Measurements from ENCODE around the gene FRAT1. TPM values are rescaled to one million over a fixed set of nuclear protein-coding genes. Genes with fewer than 3 reads are reported as not detected.

The FRAT1 gene, protein sequence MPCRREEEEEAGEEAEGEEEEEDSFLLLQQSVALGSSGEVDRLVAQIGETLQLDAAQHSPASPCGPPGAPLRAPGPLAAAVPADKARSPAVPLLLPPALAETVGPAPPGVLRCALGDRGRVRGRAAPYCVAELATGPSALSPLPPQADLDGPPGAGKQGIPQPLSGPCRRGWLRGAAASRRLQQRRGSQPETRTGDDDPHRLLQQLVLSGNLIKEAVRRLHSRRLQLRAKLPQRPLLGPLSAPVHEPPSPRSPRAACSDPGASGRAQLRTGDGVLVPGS
- total RNA-seq = 4.1 and 5.0 TPM in 2 replicates

DNA sequence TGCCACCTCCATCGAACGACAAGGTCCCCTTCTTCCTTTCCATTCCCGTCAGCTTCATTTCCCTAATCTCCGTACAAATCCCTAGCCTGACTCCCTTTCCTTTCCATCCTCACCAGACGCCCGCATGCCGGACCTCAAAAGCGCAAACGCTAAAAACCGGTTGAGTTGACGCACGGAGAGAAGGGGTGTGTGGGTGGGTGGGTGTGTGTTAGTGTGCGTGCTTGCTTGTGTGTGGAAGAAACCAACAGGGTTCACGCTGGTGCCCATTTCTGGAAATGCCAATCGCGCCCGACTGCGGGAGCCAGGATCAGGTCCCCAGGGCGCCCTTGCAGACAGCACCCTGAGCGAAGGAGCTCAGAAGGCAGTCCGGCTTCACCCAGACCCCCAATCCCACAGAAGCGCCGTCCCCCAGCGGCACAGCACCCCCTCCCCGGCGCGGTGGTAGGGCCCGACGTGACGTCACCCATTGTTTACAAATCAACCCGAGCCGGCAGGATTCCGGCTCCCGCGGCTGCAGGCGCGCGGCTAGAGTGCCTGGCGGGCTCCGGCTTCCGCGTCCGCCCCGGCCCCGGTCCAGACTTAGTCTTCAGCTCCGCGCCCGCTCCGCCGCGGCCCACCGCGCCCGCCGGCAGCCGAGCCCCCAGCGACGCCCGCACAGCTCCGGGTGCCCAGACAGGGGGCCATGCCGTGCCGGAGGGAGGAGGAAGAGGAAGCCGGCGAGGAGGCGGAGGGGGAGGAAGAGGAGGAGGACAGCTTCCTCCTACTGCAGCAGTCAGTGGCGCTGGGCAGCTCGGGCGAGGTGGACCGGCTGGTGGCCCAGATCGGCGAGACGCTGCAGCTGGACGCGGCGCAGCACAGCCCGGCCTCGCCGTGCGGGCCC is at the start of gene FRAT1:
FRAT1 (plus strand) TSS at position 500 of the 880 bp plus-strand sequence; CDS start at position 683, 183 bp downstream.
- intact Hi-C loops (cut with micrococcal nuclease) = loop anchor here (1.0 kb wide), 3 partner anchors 15 to 179 kb away; partner anchors contain the start of genes ARHGAP19, FRAT2, MMS19 and UBTD1

DNA sequence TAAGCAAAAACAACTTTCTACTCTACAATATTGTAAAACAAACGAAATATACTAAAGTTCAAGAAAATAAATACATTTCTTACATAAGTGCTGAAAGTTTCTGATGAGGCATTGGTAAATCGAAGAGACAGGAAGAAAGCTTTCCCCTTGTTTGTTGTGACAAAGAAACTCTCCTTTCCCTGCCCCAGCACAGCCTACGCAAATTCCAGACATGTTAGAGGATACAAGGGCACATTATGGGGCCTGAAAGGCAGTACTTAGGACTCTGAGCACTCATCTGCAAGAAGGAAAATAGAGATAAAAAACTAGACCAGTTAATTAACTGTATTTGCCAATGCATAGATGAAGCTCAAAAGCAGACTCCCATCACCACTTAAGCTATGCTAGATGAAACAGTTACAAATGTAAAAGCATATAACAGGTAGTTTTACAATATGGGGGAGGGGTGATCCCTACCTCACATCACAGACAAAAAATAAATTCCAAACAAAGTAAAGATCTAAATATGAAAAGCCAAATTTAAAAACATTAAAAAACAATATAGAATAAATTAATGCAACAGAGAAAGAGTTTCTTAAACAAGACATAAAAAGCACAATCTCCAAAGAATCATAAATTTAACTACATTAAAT is 48.4 kb upstream of the FRAT1 start:
- intact Hi-C loops (cut with micrococcal nuclease) = no loop called here

DNA sequence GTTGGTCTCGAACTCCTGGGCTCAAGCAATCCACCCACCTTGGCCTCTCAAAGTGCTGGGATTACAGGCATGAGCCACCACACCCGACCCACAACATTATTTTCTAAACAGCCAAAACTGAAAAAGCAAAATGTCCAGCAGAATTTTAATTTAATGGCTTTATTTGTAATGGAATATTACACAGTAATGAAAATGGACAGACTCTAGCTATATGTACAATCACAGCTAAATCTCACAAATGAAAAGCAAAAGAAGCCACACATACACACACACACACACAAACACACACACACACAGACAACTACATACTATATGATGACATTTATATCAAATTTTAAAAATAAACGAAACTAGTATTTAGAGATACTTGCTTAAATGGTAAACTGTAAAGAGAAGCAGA is 45.4 kb upstream of the FRAT1 start:
- intact Hi-C loops (cut with micrococcal nuclease) = no loop called here

DNA sequence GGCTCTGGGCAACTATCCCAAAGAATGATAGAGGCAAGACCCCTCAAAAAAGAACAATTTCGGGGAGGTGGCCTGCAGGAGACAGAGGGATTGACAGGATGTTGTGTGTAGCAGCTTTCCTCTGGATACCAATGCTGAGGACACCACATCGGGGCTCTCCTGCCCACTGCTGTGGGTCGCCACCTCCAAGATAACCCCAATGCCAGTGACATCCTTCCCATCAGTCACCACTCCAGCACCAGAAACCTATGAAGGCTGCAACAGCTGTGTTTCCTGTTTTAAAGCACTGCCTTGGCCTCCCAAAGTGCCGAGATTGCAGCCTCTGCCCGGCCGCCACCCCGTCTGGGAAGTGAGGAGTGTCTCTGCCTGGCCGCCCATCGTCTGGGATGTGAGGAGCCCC is 44.2 kb upstream of the FRAT1 start:
- intact Hi-C loops (cut with micrococcal nuclease) = loop anchor here (5.0 kb wide), 2 partner anchors 57 to 87 kb away; partner anchors contain the start of gene FRAT2

DNA sequence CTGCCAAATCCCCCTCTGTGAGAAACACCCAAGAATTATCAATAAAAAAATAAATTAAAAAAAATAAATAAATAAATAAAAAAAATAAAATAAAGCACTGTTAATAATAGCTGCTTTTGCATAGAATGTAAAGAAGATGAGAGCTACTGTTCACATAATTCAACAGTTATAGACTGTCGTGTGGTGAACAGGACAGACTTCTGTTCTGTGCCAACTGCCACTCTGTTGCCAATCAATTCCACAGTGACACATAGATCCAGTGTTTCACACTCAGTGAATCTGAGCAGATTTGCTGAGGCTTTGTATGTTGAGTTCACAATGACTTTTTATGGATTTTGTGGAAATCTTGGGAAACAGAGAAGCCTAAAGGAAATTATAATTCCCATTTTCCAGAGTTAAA is 41.5 kb upstream of the FRAT1 start:
- intact Hi-C loops (cut with micrococcal nuclease) = loop anchor here (5.0 kb wide), 2 partner anchors 55 to 85 kb away; partner anchors contain the start of gene FRAT2

DNA sequence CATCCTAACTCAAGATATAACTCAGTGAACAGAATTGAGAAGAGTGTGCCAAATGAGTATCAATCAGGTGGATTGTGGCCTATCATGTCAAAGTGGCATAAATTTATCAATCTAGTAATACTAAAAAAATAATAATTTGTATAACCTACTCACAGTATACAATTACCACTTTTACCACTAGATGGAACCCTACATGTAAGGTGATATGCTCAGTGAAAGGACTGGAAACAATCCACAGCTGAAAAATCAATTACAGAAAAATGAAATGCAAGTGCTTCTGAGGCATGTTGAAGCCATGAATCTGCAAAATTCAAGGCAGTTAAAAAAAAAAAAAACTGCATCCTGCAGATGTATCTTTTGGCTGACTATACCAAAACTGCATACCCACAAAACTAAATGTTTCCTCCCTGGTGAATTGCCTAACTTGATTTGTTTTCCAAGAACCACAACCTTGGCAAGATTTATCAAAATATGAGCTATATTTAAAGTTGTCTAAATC is 40.5 kb upstream of the FRAT1 start:
- intact Hi-C loops (cut with micrococcal nuclease) = loop anchor here (5.0 kb wide), 2 partner anchors 54 to 84 kb away; partner anchors contain the start of gene FRAT2

DNA sequence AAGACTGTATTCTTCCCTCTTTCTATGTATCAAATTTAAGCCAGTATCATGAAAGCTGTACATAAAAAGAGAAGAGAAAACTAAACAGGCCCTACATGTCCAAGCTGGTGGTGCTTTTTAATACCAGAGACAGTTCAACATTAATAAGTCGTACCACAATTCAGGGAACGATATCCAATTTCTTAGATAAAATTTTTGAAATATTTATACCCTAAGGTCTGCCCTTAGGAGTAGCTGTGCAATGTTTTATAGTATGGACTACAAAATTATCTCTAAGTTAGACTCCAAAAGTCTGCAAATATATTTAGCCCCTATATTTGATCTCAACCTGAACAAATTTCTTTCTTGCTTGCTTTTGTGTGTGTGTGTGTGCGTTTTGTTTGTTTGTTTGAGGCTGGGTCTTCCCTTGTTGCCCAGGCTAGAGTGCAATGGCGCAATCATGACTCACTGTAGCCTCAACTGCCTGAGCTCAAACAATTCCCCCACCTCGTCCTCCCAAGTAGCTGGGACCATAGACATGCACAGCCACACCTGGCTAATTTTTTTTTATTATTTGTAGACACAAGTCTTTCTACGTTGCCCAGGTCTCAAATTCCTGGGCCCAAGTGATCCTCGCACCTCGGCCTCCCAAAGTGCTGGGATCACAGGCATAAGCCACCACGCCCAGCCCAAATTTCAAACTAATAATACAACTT is 39.8 kb upstream of the FRAT1 start:
- intact Hi-C loops (cut with micrococcal nuclease) = loop anchor here (5.0 kb wide), 2 partner anchors 53 to 83 kb away; partner anchors contain the start of gene FRAT2

DNA sequence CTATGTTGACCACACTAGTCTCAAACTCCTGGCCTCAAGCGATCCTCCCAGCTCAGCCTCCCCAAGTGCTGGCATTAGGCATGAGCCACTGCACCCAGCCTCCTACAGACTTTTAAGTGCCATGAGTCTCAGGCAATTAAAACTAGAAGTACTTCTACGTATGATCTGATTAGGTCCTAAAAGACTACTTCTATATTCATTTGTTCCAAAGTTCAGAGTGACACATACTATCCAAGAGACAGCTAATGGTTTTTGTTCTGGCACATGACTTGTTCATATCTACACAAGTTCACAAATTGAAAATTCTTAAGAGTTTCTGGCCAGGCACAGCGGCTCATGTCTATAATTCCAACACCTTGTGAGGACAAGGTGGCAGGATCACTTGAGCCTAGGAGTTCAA is 38.3 kb upstream of the FRAT1 start:
- intact Hi-C loops (cut with micrococcal nuclease) = no loop called here

DNA sequence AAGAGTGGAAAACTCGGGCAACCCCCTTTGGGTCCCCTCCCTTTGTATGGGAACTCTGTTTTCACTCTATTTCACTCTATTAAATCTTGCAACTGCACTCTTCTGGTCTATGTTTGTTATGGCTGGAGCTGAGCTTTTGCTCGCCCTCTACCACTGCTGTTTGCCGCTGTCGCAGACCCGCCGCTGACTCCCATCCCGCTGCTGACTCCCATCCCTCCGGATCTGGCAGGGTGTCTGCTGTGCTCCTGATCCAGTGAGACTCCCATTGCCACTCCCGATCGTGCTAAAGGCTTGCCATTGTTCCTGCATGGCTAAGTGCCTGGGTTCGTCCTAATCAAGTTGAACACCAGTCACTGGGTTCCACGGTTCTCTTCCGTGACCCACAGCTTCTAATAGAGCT is 29.0 kb upstream of the FRAT1 start:
- intact Hi-C loops (cut with micrococcal nuclease) = loop anchor here (5.0 to 10.0 kb wide), 3 partner anchors 345 to 703 kb away; partner anchors contain the start of genes LCOR, MORN4 and TM9SF3

DNA sequence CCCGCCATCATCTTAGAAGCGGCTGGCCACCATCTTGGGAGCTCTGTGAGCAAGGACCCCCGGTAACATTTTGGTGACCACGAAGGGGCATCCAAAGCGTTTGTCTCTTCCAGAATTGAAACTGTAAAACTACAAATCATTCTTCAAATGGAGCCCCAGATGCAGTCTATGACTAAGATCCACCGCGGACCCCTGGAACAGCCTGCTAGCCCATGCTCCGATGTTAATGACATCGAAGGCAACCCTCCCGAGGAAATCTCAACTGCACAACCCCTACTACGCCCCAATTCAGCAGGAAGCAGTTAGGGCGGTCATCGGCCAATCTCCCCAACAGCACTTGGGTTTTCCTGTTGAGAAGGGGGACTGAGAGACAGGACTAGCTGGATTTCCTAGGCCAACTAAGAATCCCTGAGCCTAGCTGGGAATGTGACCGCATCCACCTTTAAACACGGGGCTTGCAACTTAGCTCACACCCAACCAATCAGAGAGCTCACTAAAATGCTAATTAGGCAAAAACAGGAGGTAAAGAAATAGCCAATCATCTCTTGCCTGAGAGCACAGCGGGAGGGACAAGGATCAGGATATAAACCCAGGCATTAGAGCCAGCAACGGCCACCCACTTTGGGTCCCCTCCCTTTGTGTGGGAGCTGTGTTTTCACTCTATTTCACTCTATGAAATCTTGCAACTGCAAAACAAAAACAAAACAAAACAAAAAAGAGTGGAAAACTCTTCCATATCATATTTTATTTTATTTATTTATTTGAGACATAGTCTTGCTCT is 28.3 kb upstream of the FRAT1 start:
- intact Hi-C loops (cut with micrococcal nuclease) = loop anchor here (5.0 to 10.0 kb wide), 3 partner anchors 344 to 703 kb away; partner anchors contain the start of genes LCOR, MORN4 and TM9SF3

DNA sequence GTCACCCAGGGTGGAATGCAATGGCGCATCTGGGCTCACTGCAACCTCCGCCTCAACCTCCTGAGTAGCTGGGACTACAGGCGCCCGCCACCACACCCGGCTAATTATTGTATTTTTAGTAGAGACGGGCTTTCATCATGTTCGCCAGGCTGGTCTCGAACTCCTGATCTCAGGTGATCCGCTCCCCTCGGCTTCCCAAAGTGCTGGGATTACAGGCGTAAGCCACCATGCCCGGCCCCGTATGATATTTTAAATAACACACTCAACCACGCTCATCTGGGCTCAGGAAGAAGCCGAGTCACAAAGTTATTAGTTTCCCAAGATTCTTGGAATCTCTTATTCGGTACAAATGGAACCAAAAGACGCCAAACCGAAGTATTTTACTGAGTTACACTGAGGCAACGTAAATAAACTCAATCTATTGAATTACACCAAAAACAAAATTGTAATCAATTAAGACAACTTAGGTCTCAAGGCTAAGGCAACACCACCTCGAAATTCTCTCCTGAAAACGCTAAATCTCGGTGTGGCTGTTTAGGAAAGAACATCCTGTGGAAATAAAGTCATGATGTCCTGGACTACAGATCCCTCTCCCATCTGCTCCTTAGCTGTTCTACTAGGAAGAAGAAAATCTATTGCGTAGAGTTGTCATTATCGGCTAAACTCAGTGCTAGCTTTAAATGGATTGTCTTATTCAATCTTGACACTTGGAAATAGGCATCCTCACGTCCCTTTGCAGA is 27.5 kb upstream of the FRAT1 start:
- intact Hi-C loops (cut with micrococcal nuclease) = loop anchor here (1.0 to 10.0 kb wide), 8 partner anchors 28 to 704 kb away; partner anchors contain the start of genes EXOSC1, FRAT1, FRAT2 and LCOR

DNA sequence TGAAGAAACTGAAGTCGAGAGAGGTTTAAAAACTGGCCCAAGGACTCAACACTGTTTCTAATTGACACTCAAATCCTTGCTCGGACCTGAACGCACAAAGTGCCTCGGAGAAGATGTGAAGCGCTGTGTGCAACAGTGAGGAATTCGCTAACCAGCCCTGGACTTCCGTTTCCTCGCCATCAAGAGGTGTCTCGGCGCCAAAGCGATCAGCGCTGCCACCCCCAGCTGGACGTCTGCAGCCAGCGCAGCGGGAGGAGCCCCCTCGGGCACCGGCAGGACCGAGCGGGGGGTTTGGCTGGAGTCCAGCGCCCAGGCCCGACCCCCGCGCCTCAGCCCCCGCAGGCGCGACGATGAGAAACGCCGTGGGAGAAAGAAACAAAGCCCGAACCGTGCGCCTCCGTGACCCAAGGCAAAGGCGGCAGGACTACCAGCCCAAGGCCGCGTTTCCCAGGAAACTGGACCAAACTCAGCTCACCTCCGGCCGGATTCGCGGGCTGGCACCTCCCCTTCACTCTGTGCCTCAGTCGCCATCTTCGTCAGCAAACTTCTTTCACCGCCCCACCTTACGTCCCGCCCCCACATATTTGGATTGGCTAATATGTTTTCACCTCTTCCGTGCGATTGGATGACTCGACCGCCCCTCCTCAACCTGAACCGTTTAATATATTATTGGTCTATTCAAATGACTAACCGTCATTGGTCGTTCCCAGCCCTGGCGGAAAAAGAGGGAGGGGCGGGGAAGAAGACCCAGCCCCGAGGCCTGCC is 26.8 kb upstream of the FRAT1 start, which contains the start of gene ARHGAP19:
ARHGAP19 (minus strand) TSS at position 541 of the 765 bp plus-strand sequence; CDS start at position 531, 10 bp downstream.
- intact Hi-C loops (cut with micrococcal nuclease) = loop anchor here (1.0 to 10.0 kb wide), 8 partner anchors 27 to 705 kb away; partner anchors contain the start of genes EXOSC1, FRAT1, FRAT2 and LCOR

DNA sequence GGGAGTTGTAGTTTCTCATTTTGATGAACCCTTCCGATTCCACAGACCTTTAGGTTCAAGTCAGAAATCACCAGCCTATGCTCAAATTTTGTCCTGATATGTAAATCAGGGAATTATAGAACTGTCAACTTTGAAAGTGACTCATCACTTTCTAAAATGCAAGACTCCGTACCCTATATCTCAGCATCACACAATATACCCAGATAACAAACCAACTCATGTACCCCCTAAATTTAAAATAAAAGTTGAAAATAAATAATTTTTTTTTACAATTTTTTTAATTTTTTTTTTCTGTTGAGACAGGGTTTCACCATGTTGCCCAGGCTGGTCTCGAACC is 26.2 kb upstream of the FRAT1 start:
- intact Hi-C loops (cut with micrococcal nuclease) = loop anchor here (1.0 to 10.0 kb wide), 8 partner anchors 26 to 706 kb away; partner anchors contain the start of genes EXOSC1, FRAT1, FRAT2 and LCOR

DNA sequence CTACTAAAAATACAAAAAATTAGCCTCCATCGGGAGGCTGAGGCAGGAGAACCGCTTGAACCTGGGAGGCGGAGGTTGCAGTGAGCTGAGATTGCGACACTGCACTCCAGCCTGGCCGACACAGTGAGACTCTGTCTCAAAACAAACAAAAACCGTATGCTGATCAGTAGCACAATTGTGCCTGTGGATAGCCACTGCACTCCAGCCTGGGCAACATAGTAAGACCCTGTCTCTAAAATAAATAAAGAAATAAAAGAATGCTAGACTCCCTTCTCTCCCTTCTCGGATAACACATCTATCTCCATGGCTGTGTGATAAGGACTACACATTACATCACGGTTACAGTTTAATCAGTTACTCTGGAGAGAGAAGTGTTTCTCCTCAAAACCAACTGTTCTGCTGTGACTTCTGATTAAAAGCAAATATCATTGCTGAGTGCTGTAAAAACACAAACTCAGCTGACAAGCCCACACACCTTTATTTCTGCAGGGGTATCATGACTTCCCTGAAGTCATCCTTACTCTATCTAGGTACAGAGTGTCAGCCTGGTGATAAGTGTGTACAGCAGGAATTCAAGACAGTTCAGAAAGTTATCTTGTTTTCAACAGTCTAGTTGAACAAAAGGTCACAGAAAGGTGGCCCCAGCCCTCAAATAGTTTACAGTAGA is 21.4 kb upstream of the FRAT1 start:
- intact Hi-C loops (cut with micrococcal nuclease) = loop anchor here (10.0 kb wide), 1 partner anchor 337 kb away; the partner anchor contains the start of gene MORN4

DNA sequence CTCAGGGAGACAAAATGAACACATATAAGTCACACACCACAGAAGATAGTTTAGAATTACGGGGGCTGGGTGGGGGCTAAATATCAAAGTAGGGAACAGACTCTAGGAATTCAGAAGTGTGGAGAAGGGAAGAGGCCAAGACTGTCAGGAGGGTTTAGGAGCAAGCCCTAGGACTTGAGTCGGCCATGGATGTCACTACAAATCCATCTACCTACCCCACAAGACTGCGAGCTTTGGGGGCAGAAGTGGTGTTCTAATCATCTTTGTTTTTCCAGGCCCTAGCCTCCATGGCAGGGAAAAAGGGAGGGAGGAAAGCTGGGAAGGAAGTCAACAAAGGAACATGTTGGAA is 20.9 kb upstream of the FRAT1 start:
- intact Hi-C loops (cut with micrococcal nuclease) = loop anchor here (10.0 kb wide), 1 partner anchor 337 kb away; the partner anchor contains the start of gene MORN4

DNA sequence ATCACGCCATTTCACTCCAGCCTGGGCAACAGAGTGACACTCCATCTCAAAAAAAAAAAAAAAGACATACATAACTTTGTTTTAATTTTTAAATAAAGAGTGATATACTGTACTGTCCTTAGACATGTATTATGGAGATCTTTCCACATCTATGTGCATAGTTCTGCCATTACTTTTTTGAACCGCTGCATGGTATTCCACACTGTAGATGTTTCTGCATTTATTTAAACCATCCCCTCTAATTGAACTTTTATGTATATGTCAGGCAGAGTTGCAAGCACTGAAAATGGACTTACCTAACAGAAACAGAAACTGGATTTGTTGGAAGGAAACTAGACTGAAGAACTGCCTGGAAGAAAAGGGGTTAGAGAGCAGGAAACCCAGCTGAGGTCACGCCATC is 18.1 kb upstream of the FRAT1 start:
- intact Hi-C loops (cut with micrococcal nuclease) = no loop called here

DNA sequence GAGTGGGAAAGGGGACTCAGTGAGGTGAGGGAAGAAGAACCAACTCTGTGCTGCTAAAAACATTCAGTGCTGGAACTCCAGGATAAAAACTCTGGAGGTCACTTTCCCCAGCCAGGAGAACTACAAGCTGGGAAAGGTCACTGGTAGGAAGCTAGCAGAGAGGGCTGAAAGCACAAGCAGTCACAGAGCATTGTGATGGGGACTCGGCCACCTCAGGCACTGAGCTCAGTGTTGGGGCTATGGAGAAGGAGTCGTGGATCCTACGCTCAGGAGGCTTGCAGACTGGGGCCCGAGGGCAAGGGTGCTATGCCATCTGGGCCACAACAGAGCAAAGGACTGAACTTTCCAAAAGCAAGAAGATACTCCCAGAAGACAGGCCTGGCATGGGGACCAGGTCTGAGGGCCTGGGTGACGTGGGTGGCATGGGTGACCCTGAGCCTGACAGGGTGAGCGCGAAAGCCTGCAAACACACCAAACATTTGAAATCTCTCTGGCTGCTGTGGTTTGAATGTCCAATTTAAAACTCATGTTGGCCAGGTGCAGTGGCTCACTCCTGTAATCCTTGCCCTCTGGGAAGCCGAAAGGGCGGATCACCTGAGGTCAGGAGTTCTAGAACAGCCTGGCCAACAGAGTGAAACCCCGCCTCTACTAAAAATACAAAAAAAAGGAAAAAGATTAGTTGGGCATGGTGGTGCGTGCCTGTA is 16.8 kb upstream of the FRAT1 start:
- intact Hi-C loops (cut with micrococcal nuclease) = no loop called here
